ENCODE measurements around the gene ROR2. TPM values are rescaled to one million over a fixed set of nuclear protein-coding genes. Genes with fewer than 3 reads are reported as not detected.
"Not testable (repeated sequence)": the region's sequence is repeated elsewhere in the genome, so short reads cannot be mapped to it uniquely, and the experiment has no call there.

Gene ROR2
- total RNA-seq, 2 donors from 2014 or later = 37.2 to 43.9 TPM

- no peaks in the 10 kb centered on the region for H3K9me3 ChIP-seq
- DNase-seq (ENCODE audit: low spot score) = no peak
- H3K27ac ChIP-seq = no peak overlapping the region
- H3K27me3 ChIP-seq (replicated peaks; ENCODE audit: insufficient read depth) = peaks cover 4% of the 10 kb centered on the region
- WGBS = 57% methylated on average over 20 of the region's 20 CpGs
- TF ChIP-seq POLR2AphosphoS5 (IDR thresholded peaks at IDR 0.05) (no peak), CTCF (IDR thresholded peaks at IDR 0.05) (no peak), POLR2A (IDR thresholded peaks at IDR 0.05) (no peak)
- H3K4me1 ChIP-seq (replicated peaks) = no peaks in the 10 kb centered on the region
- no peak overlapping the region for H3K4me3 ChIP-seq
- intact Hi-C loops (cut with DNase I) = no loop called here
- H3K36me3 ChIP-seq = no peaks in the 10 kb centered on the region
Observed at GRCh38 chr9:91991721-91992341, 41.8 kb upstream of the ROR2 start.

- Histone ChIP-seq H3K9me3 (no peaks in the 10 kb centered on the region), H3K36me3 (no peaks in the 10 kb centered on the region), H3K4me1 (replicated peaks) (no peaks in the 10 kb centered on the region), H3K27ac (no peak overlapping the region), H3K27me3 (replicated peaks; ENCODE audit: insufficient read depth) (no peaks in the 10 kb centered on the region), H3K4me3 (no peak overlapping the region)
- TF ChIP-seq POLR2A (IDR thresholded peaks at IDR 0.05) (no peak), CTCF (IDR thresholded peaks at IDR 0.05) (no peak), POLR2AphosphoS5 (IDR thresholded peaks at IDR 0.05) (no peak)
- WGBS = 92% methylated on average over 2 of the region's 2 CpGs
- DNase-seq (ENCODE audit: low spot score) = no peak
- intact Hi-C loops (cut with DNase I) = no loop called here
Observed at GRCh38 chr9:91986248-91986647, 36.2 kb upstream of the ROR2 start.

GRCh38 chr9:91985692-91986091 lies 35.7 kb upstream of the ROR2 start:
- 92% methylated on average over 2 of the region's 2 CpGs for WGBS
- Histone ChIP-seq H3K36me3 (no peaks in the 10 kb centered on the region), H3K4me3 (no peak overlapping the region), H3K4me1 (replicated peaks) (no peaks in the 10 kb centered on the region), H3K9me3 (no peaks in the 10 kb centered on the region), H3K27me3 (replicated peaks; ENCODE audit: insufficient read depth) (no peaks in the 10 kb centered on the region), H3K27ac (no peak overlapping the region)
- intact Hi-C loops (cut with DNase I) = no loop called here
- no peak for DNase-seq (ENCODE audit: low spot score)
- TF ChIP-seq POLR2A (IDR thresholded peaks at IDR 0.05) = no peak
- TF ChIP-seq CTCF (IDR thresholded peaks at IDR 0.05) = no peak
- TF ChIP-seq POLR2AphosphoS5 (IDR thresholded peaks at IDR 0.05) = no peak

GRCh38 chr9:91978740-91979414 lies 28.8 kb upstream of the ROR2 start:
- TF ChIP-seq POLR2AphosphoS5 (IDR thresholded peaks at IDR 0.05) (no peak), CTCF (IDR thresholded peaks at IDR 0.05) (peak in 3 of 4 experiments; percentile 26 to 50 (median 49)), POLR2A (IDR thresholded peaks at IDR 0.05) (no peak)
- no peaks in the 10 kb centered on the region for H3K27me3 ChIP-seq (replicated peaks; ENCODE audit: insufficient read depth)
- H3K27ac ChIP-seq = no peak overlapping the region
- peak; percentile 6 for DNase-seq (ENCODE audit: low spot score)
- 52% methylated on average over 6 of the region's 6 CpGs for WGBS
- H3K36me3 ChIP-seq = no peaks in the 10 kb centered on the region
- no peaks in the 10 kb centered on the region for H3K9me3 ChIP-seq
- H3K4me1 ChIP-seq (replicated peaks) = no peaks in the 10 kb centered on the region
- no peak overlapping the region for H3K4me3 ChIP-seq
- intact Hi-C loops (cut with DNase I) = no loop called here

GRCh38 chr9:91975254-91975653 lies 25.2 kb upstream of the ROR2 start:
- H3K4me3 ChIP-seq; DNase-seq (ENCODE audit: low spot score); H3K4me1 ChIP-seq (replicated peaks); H3K27ac ChIP-seq; intact Hi-C loops (cut with DNase I); H3K36me3 ChIP-seq; H3K27me3 ChIP-seq (replicated peaks; ENCODE audit: insufficient read depth); H3K9me3 ChIP-seq: not testable (repeated sequence)
- WGBS = 93% methylated on average over 2 of the region's 2 CpGs
